ENCODE data around the gene RELL2. TPM values are rescaled to one million over a fixed set of nuclear protein-coding genes. Genes with fewer than 3 reads are reported as not detected.

The RELL2 gene
- total RNA-seq, 1 donor from 2014 or later, result 0.86 TPM

Other genes with a start within 250 kb of the RELL2 start
- 5.8 TPM for gene PCDHGB4, start 249.3 kb upstream of the RELL2 start, total RNA-seq
- 10.1 TPM for gene PCDHGA8, start 244.4 kb upstream of the RELL2 start, total RNA-seq
- gene PCDHGB5, start 239.1 kb upstream of the RELL2 start, total RNA-seq, result 7.2 TPM
- 4.3 TPM for gene PCDHGA9, start 234.2 kb upstream of the RELL2 start, total RNA-seq
- gene PCDHGB6, start 229.0 kb upstream of the RELL2 start, total RNA-seq, result 6.2 TPM
- 5.4 TPM for gene PCDHGA10, start 224.0 kb upstream of the RELL2 start, total RNA-seq
- gene PCDHGB7, start 219.3 kb upstream of the RELL2 start, total RNA-seq, result 9.8 TPM
- 5.1 TPM for gene PCDHGA11, start 215.9 kb upstream of the RELL2 start, total RNA-seq
- 4.9 TPM for gene PCDHGA12, start 206.5 kb upstream of the RELL2 start, total RNA-seq
- 17.1 TPM for gene PCDHGC3, start 161.0 kb upstream of the RELL2 start, total RNA-seq
- 3.0 TPM for gene PCDHGC4, start 152.0 kb upstream of the RELL2 start, total RNA-seq
- gene PCDHGC5, start 147.9 kb upstream of the RELL2 start, total RNA-seq, result 3.0 TPM
- 32.0 TPM for gene DIAPH1, start 18.0 kb upstream of the RELL2 start, total RNA-seq
- 29.1 TPM for gene HDAC3, start 148 bp upstream of the RELL2 start, total RNA-seq
- gene FCHSD1, start 14.4 kb downstream of the RELL2 start, total RNA-seq, result 2.6 TPM
- gene ARAP3, start 45.2 kb downstream of the RELL2 start, total RNA-seq, result 12.5 TPM
- gene PCDH1, start 241.4 kb downstream of the RELL2 start, total RNA-seq, result 15.8 TPM